ENCODE data around the gene TOMM20.

DNA sequence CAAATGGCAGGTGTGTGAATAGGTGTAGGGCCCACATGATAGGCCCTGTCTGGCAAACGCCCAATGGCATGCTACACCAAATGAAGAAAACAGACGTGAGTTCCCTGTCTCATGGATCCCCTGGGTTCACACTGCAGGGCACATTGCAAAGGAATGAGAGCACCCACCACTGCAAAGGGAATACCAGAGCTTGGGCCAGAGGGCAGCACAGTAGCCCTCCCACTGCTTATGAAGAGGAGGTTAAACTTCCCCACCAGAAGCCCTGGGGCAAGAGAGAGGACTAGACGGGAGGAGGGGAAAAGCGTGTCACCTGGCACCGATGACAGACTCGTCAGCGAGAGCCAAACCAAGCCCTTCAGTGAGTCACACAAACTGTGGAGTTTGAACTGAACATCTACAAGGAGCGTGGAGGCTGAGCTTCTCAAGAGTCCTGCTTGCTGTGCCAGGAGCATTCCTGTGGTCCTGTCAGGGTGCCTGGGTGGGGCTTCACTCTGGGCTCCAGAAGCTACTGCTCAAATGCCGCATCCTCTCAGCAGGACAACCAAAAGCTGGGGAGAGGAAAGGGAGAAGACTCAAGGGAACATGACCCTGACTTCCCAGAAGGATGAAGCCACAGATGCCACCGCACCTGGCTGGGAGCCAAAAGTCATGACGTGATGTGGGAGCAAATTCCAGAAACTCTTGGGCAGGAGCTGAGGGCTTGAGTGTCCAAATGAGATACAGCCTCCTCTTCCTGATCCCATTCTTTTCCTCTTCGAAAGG lies 61.1 kb downstream of the TOMM20 start:
- TF ChIP-seq, protein P1, sequence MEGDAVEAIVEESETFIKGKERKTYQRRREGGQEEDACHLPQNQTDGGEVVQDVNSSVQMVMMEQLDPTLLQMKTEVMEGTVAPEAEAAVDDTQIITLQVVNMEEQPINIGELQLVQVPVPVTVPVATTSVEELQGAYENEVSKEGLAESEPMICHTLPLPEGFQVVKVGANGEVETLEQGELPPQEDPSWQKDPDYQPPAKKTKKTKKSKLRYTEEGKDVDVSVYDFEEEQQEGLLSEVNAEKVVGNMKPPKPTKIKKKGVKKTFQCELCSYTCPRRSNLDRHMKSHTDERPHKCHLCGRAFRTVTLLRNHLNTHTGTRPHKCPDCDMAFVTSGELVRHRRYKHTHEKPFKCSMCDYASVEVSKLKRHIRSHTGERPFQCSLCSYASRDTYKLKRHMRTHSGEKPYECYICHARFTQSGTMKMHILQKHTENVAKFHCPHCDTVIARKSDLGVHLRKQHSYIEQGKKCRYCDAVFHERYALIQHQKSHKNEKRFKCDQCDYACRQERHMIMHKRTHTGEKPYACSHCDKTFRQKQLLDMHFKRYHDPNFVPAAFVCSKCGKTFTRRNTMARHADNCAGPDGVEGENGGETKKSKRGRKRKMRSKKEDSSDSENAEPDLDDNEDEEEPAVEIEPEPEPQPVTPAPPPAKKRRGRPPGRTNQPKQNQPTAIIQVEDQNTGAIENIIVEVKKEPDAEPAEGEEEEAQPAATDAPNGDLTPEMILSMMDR (IDR thresholded peaks at IDR 0.05; ENCODE audit: low read length) = no peak
- TF ChIP-seq EZH2phosphoT487 (IDR thresholded peaks at IDR 0.05; ENCODE audit: low read length) (no peak), EZH2 (optimal IDR thresholded peaks at IDR 0.05; ENCODE audit: low read depth, low read length) (no peak)
